HEK293T (cell line): Measurements from ENCODE around the gene HOXA11.

Experiments used
- CTCF ChIA-PET: fragments of 350-600 bp; formaldehyde crosslinking; extraction: SDS; loops from one replicate; lab custom pipeline; 2021; ENCODE audit warnings: antibody characterized with exemption, inconsistent platforms; lab: Yijun Ruan, JAX
- POLR2A ChIA-PET: fragments of 350-600 bp; formaldehyde crosslinking; extraction: SDS; loops from one replicate; lab custom pipeline; 2020; ENCODE audit warnings: antibody characterized with exemption, inconsistent platforms; lab: Yijun Ruan, JAX
- DNase-seq: peaks from one replicate; pipeline ENCODE4 v3.0.0; 2012; ENCODE audit warnings: mixed read lengths; ENCODE audit errors: extremely low spot score
- ARNT ChIP-seq: fragments of 450-650 bp; IDR thresholded peaks from 2 replicates; pipeline ENCODE4 v1.6.1; 2017; ENCODE audit warnings: mild to moderate bottlenecking
- BHLHE40 ChIP-seq: fragments of 450-650 bp; IDR thresholded peaks from 2 replicates; pipeline ENCODE4 v1.6.1; 2016; ENCODE audit warnings: mild to moderate bottlenecking, moderate library complexity, borderline replicate concordance
- CTBP1 ChIP-seq: fragments of 450-650 bp; IDR thresholded peaks from 2 replicates; pipeline ENCODE4 v1.6.1; 2016; ENCODE audit warnings: borderline replicate concordance
- ELF4 ChIP-seq: fragments of 450-650 bp; IDR thresholded peaks from 2 replicates; pipeline ENCODE4 v1.6.1; 2017; ENCODE audit warnings: antibody characterized with exemption
- FOXA1 ChIP-seq: fragments of 450-650 bp; IDR thresholded peaks from 2 replicates; pipeline ENCODE4 v1.6.1; 2016; ENCODE audit warnings: mild to moderate bottlenecking
- FOXK2 ChIP-seq: fragments of 450-650 bp; IDR thresholded peaks from 2 replicates; pipeline ENCODE4 v1.6.1; 2016; ENCODE audit warnings: mild to moderate bottlenecking
- FOXM1 ChIP-seq: fragments of 450-650 bp; IDR thresholded peaks from 2 replicates; pipeline ENCODE4 v1.6.1; 2017; ENCODE audit warnings: mild to moderate bottlenecking, borderline replicate concordance
- HDGF ChIP-seq: fragments of 450-650 bp; IDR thresholded peaks from 2 replicates; pipeline ENCODE4 v1.6.1; 2017; ENCODE audit warnings: antibody characterized with exemption, borderline replicate concordance
- L3MBTL2 ChIP-seq: fragments of 450-650 bp; conservative IDR thresholded peaks from 2 replicates; pipeline ENCODE4 v1.6.1; 2016; ENCODE audit warnings: mild to moderate bottlenecking
- LEF1 ChIP-seq: fragments of 450-650 bp; IDR thresholded peaks from 2 replicates; pipeline ENCODE4 v1.6.1; 2017; ENCODE audit warnings: mild to moderate bottlenecking, borderline replicate concordance
- NFRKB ChIP-seq: fragments of 450-650 bp; IDR thresholded peaks from 2 replicates; pipeline ENCODE4 v1.6.1; 2016; ENCODE audit warnings: mild to moderate bottlenecking, moderate library complexity
- SP1 ChIP-seq: fragments of 450-650 bp; IDR thresholded peaks from 2 replicates; pipeline ENCODE4 v1.6.1; 2017
- TARDBP ChIP-seq: fragments of 450-650 bp; IDR thresholded peaks from 2 replicates; pipeline ENCODE4 v1.6.1; 2016
- ZNF384 ChIP-seq: fragments of 450-650 bp; IDR thresholded peaks from 2 replicates; pipeline ENCODE4 v1.6.1; 2016

The HOXA11 gene

GRCh38 chr7:27148031-27148755 lies 36.8 kb downstream of the HOXA11 start:
- DNase-seq, result no peak
- ChIA-PET POLR2A (interaction anchor here (0.7 to 17.5 kb wide), 15 partner anchors 7 to 951 kb away, joined by 3 to 367 read pairs (median 7); partner anchors contain the start of genes CBX3, HNRNPA2B1, HOXA10 and HOXA11), CTCF (interaction anchor here (0.7 to 0.9 kb wide), 2 partner anchors 13 to 783 kb away, joined by 3 to 4 read pairs; no protein-coding TSS in a partner anchor)
- no peak for TF ChIP-seq FOXA1
- no peak for TF ChIP-seq L3MBTL2
- TF ChIP-seq FOXK2, result no peak
- TF ChIP-seq NFRKB, result no peak
- TF ChIP-seq ARNT, result no peak
- TF ChIP-seq BHLHE40, result no peak
- no peak for TF ChIP-seq SP1
- TF ChIP-seq FOXM1, result no peak
- TF ChIP-seq HDGF, result no peak
- TF ChIP-seq TARDBP, result no peak
- no peak for TF ChIP-seq ELF4
- no peak for TF ChIP-seq LEF1
- no peak for TF ChIP-seq ZNF384

- ChIA-PET POLR2A (interaction anchor here (1.2 to 17.5 kb wide), 13 partner anchors 7 to 951 kb away, joined by 4 to 367 read pairs (median 7); partner anchors contain the start of genes CBX3, HNRNPA2B1, HOXA10 and HOXA11), CTCF (interaction anchor here (0.7 to 4.9 kb wide), 3 partner anchors 13 to 424 kb away, joined by 3 to 20 read pairs (median 3); no protein-coding TSS in a partner anchor)
- DNase-seq, result no peak
- no peak for TF ChIP-seq NFRKB
- TF ChIP-seq SP1, result no peak
- TF ChIP-seq FOXK2, result no peak
- TF ChIP-seq ARNT, result 0 out of 2 replicates have a peak, but pooled peaks have one; percentile 11
- TF ChIP-seq L3MBTL2, result peak; percentile 52
Measured at GRCh38 chr7:27147199-27148030, 37.6 kb downstream of the HOXA11 start, which contains the start of gene HOXA6. HOXA6 (minus strand) TSS chr7:27147774; CDS start chr7:27147749, 25 bp downstream.

GRCh38 chr7:27146491-27147198 lies 38.4 kb downstream of the HOXA11 start:
- TF ChIP-seq TARDBP (no peak), ZNF384 (no peak), SP1 (no peak), ELF4 (0 out of 2 replicates have a peak, but pooled peaks have one; percentile 23), ARNT (no peak), FOXM1 (no peak), BHLHE40 (no peak), CTBP1 (no peak)
- ChIA-PET CTCF (interaction anchor here (0.7 to 4.9 kb wide), 2 partner anchors 15 to 424 kb away, joined by 3 to 20 read pairs; no protein-coding TSS in a partner anchor), POLR2A (interaction anchor here (0.6 to 17.5 kb wide), 8 partner anchors 10 to 950 kb away, joined by 3 to 367 read pairs (median 8); partner anchors contain the start of genes CBX3, HNRNPA2B1, HOXA10 and HOXA11)
- no peak for DNase-seq

GRCh38 chr7:27145914-27146412 lies 39.1 kb downstream of the HOXA11 start:
- ChIA-PET POLR2A (interaction anchor here (0.9 to 17.5 kb wide), 5 partner anchors 11 to 946 kb away, joined by 4 to 367 read pairs (median 11); partner anchors contain the start of genes CBX3, HNRNPA2B1, HOXA10 and HOXA7), CTCF (interaction anchor here (4.9 kb wide), 1 partner anchor 16 kb away, joined by 20 read pairs; no protein-coding TSS in a partner anchor)
- TF ChIP-seq FOXA1 (no peak), ZNF384 (no peak), FOXK2 (no peak), HDGF (no peak)
- DNase-seq, result no peak

- ChIA-PET CTCF (interaction anchor here (0.6 to 4.9 kb wide), 8 partner anchors 13 to 463 kb away, joined by 3 to 20 read pairs (median 6); partner anchors contain the start of gene HOXA10), POLR2A (interaction anchor here (0.7 to 17.5 kb wide), 7 partner anchors 11 to 948 kb away, joined by 3 to 367 read pairs (median 10); partner anchors contain the start of genes HOXA10 and HOXA7)
- TF ChIP-seq ARNT (no peak), CTBP1 (peak; percentile 31; the same call in 1 of the 2 replicates), TARDBP (no peak)
- no peak for DNase-seq
Measured at GRCh38 chr7:27145165-27145913, 39.7 kb downstream of the HOXA11 start.

- TF ChIP-seq LEF1, result peak; percentile 32; the same call in 1 of the 2 replicates
- no peak for TF ChIP-seq ELF4
- ChIA-PET POLR2A (interaction anchor here (0.7 to 17.5 kb wide), 14 partner anchors 8 to 948 kb away, joined by 3 to 367 read pairs (median 6); partner anchors contain the start of genes HOXA10, HOXA3 and HOXA7), CTCF (interaction anchor here (0.6 to 4.9 kb wide), 8 partner anchors 9 to 463 kb away, joined by 4 to 20 read pairs (median 6); partner anchors contain the start of genes HOXA10 and HOXA3)
- DNase-seq, result no peak
Measured at GRCh38 chr7:27144781-27145164, 40.3 kb downstream of the HOXA11 start.
